GM18870 (cell line): ENCODE data around the gene SPDEF.

Experiments used
- ATAC-seq: cut with Tn5 transposase; IDR thresholded peaks from one replicate; pipeline ENCODE4 v1.9.1; 2021; ENCODE audit warnings: moderate library complexity; ENCODE audit not compliant: unreplicated experiment

The SPDEF gene

DNA sequence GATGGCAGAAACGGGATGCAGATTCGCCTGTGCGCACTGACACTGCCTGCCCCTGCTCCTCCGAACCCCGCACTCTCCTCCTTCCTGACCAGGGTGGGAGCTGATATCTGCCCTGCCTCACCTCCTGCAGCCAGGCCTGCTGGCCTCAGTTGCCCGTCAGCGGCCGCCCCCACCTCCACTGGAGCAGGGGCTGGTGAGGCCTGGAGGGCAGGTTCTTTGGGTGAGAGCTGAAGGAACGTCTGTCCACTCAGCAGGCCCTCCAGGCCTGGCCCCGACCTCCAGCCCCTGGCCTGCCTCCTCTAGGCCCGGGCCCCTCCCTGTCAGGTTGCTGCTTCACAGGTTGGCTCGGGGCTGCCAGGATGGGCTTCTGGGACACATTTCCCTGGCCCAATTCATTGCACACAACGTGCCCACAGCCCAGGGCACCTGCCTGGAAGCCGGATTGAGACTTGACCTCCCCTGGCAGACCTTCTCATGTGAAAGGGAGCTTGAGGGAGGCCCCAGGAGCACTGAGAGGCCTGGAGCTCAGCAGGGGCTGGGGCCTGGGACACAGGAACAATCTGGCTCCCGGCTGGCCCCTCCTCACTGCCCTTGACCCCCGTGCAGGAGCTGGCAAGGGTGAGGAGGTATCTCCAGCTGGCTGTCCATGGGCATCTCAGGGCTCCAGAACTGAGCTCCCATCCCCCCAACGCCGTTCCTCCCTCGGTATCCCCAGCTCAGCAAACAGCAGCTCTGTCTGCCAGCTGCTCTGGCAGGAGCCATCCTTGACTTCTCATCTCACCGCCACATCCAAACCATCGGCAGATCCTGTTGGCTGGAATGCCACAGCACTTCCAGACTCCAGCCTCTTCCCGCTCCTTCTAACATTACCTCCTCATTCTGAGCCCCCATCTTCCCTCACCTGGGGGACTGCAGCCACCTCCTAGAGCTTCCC is 39.5 kb downstream of the SPDEF start:
- no peak for ATAC-seq

- ATAC-seq: no peak
Observed at GRCh38 chr6:34515473-34516387, 40.4 kb downstream of the SPDEF start.

- no peak for ATAC-seq
Observed at GRCh38 chr6:34514593-34515472, 41.3 kb downstream of the SPDEF start.

DNA sequence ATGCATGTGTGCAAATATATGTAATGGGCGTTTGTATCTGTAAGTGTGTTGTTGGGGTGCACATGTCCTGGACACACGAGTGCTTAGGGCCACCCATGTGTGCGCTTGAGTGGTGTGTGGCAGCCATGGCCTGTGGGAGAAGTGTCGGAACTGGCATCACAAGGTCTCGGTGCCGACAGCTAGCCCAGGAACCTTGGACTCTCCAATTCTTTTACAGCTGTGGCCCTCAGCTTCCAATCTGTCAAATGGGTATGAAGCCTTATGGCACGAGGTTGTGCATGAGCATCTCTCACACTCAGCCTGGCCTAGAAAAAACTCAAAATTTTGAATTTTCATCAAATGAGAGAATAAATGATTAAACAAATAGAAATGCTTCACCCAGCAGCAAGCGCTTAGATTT is 42.0 kb downstream of the SPDEF start:
- no peak for ATAC-seq

GRCh38 chr6:34513646-34514045 is 42.5 kb downstream of the SPDEF start:
- ATAC-seq: no peak

DNA sequence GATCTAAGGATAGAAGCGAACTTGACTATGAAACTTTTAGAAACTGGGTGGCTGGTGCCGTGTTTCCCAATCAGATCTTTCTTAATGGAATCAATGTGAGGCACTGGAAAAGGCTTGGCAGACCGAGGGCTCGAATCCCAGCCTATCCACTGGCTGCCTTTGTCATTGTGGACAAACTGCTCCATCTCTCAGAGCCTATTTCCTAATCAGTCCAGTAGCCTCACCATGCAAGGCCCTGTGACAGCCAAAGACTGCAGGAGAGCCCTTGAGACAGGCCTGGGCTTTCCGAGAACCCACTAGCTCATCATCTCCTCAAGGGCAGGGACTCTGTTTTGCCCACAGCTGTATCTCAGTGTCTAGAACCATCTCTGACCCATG is 43.4 kb downstream of the SPDEF start:
- ATAC-seq: no peak

- no peak for ATAC-seq
Observed at GRCh38 chr6:34511915-34512737, 44.0 kb downstream of the SPDEF start.

DNA sequence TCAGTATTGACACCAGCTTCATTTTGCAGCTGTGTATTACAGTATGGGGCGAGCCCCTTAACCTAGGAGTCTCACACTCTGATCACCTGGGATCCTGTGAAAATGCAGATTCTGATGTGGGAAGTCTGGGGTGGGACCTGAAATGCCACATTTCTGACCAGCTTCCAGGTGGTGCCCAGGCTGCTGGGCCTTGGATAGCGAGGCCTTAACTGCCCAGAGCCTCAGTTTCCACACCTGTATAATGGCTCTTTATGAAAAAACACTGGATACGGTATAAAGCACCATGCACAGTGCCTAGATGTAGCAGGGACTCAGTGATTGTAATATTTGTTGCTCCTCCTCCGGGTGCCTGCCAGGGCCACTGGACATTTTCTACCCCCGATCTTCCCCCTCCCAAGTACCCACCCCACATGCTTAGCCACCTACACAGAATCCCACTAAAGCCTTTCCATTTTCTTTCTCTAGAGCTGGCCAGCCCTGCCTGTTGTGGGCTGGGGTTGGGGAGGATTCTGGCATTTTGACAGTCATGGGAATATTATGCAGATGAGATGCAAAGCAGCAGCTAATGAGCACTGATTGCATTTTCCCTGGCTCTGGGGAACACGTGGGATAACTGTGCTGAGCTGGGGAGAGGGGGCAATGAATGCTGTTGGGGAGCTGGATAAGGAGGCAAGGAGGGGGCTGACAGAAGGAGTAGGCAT is 44.8 kb downstream of the SPDEF start:
- ATAC-seq: no peak

- ATAC-seq: no peak
Observed at GRCh38 chr6:34510299-34510698, 45.8 kb downstream of the SPDEF start.

GRCh38 chr6:34509782-34510181 is 46.3 kb downstream of the SPDEF start:
- no peak for ATAC-seq

DNA sequence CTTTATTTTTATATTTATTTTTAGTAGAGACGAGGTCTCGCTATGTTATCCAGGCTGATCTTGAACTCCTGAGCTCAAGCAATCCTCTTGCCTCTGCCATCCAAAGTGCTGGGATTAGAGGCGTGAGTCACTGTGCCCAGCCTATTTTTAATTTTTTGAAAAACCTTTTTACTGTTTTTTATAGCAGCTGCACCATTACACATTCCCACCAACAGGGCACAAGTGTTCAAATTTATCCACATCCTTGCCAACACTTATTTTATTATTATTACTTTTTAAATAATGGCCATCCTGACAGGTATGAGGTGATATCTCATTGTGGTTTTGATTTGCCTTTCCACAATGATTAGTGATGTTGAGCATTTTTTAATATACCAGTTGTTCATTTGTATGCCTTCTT is 47.7 kb downstream of the SPDEF start:
- no peak for ATAC-seq

- no peak for ATAC-seq
Observed at GRCh38 chr6:34506718-34507117, 49.4 kb downstream of the SPDEF start.

- ATAC-seq: no peak
Observed at GRCh38 chr6:34497411-34497810, 58.7 kb downstream of the SPDEF start.

DNA sequence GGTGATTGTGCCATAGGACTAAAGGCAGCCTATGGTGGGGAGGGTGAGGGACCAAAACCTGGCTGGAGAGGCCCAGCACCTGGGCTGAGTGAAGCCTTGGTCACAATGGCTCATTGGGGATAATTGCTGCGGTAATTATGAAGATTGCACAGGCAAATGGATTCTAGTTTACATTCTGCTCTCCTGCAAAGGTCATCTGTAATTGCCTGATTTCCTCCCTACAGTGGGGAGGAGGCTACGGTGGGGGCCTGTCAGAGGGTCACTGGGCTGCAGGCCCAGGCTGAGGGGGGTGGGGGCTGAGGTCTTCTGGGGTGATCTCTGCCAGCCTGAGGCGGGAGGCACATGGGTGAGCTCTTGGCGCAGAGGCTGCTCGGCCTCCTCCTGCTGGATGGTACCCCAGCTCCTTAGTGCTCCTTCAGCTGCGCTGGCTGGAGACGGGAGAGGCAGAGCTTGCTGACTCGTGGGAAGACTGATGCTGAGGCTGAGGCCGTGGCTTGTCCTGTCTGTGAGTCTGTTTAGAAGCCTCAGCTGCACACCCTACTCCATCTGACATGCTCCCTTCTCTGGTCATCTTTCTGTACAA is 59.9 kb downstream of the SPDEF start:
- ATAC-seq: no peak

- ATAC-seq: no peak
Observed at GRCh38 chr6:34494973-34495372, 61.2 kb downstream of the SPDEF start.

DNA sequence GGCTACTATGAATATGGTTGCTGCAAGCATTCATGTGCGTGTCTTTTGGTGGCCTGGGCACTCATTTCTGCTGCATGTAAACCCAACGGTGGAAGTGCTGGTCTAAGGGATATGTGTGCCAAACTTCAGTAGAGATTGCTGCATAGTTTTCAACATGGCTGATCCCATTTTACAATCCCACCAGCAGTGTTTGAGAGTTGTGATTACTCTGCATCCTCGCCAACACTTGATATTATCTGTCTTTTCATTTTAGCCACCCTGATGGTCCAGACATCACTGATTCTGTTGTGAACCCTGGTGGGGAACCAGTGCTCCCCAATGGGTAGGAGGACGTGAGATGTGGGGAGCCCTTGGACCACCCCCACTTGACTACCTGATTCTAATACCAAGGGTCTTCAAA is 62.8 kb downstream of the SPDEF start:
- no peak for ATAC-seq

- ATAC-seq: no peak
Observed at GRCh38 chr6:34491091-34491430, 65.1 kb downstream of the SPDEF start.

- no peak for ATAC-seq
Observed at GRCh38 chr6:34490390-34491090, 65.6 kb downstream of the SPDEF start.
